NCI-H82 (cell line): Measurements from ENCODE around the gene MBIP.

ENCODE experiments used
- DNase-seq: peaks from one replicate; lab custom pipeline; 2025; lab: John Stamatoyannopoulos, UW

The MBIP gene

DNA sequence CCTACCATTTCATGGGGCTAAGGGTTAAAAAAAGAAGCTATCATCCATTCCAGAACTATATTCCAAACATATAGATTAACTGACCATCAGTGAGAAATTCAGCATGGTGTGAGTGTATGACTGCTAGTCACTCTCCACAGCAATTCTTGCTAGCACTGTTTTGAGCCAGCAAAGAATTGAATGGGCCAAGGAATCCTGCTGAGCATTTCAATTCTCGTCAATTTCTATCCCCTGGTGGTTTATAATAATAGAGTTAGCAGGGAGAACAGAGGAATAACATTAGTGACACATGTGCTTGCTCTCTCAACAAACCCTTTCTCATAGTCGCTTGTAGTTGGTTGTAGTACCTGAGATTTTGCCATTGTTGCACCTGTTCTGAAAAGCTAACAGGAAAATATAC, 7.2 kb downstream of the MBIP start:
- no peak for DNase-seq

DNA sequence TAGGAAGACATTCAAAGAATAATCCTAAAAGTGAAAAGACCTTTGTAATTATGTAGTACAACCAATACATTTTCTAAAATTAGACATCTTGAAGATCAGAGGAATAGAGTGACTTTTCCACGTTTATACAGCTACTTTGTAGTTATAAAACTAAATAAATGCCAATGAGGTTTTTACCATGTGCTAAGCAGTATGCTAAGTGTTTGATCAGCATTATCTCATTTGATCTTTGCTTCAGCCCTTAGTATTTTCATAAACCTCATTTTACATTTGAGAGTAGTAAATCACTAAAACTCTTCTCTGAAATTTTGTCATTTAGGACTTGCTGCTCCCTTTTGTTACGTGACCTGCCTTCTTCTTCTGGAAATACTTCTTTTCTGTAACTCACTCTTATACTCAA, 13.6 kb downstream of the MBIP start:
- no peak for DNase-seq

DNA sequence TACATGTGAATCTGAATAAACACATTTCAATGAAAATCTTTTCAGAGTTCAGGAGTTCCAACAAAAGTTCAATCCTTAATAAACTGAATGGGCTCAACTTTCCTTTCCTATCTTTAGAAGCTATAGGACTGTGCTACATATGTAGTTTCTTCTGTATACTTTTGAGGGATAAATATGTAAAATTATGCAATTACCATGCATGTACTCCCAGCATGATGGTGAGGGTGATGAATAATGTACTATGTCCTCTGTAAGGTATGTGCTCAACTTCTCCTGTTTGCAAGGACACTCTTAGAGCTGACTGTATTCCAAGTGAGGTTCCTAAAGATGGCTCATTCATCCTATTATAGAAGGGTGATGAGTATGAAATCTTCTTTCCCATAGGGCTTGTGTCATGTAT, 15.5 kb downstream of the MBIP start:
- no peak for DNase-seq

DNA sequence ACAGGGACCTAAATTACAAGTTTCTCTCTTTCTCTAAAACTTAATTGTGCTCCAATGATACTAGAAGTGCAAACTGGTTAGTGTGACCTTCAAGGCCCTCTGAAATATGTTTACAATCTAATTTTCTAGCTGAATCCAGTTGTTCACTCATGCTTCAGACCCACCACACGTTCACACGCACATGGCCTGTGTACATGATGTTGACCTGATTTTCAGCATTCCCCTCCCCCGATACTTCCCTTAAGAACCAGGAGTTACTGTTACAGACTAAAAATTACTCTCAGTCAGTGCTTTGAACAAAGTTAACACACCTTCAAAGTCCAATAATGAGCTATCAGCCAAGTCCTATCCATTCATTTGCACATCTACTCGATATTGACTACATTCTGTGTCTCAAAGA, 16.5 kb downstream of the MBIP start:
- DNase-seq = no peak

DNA sequence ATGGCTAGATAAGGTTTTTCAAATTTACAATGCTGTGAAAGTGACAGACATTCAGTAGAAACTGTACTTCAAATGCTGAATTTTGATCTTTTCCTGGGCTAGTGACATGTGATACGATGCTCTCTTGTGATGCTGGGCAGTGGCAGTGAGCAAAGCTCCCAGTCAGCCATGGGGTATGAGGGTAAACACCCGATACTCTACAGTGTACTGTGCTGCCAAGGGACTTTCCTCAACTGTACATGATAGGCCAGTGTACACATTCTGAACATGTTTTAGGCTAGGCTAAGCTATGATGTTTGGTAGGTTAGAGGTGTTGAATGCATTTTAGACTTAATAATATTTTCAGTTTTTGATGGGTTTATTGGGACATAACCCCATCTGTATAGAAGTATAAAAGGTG, 17.6 kb downstream of the MBIP start:
- no peak for DNase-seq

DNA sequence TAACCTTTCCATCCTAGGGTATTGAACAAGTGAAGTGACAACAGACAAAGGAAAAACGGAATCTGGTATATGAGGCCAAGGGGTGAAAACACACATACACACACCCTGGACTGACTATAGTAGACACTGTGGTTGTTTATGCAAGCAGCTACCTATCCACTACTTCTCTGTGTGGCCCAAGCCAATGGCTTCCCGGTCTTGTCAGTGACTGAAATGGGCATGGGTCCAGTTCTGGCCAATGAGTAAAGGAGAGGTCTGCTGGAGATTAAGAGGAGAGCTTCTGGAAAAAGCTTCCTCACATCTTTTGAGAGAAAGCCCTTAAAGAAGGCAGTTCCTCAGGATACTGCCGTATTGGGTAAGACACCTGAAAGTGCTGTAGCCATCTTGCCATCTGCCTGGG, 19.3 kb downstream of the MBIP start:
- no peak for DNase-seq

DNA sequence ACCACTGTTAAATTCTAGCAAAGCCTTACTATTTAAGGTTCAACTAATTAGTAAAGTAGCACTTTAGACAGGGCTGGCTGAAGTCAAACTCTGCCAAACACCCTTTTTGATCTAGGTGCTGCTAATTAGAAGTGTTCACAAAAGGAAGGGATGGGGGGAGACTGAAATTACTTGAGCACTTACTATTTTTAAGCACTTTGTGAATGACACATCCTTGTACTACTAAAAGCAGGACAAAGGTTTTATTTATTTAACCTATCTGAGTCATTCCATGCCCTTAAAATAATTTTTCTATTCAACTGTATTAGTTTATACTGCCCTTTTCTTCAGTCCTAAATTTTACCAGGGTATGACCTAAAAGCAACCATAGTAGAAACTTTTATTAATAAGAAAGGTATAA, 20.1 kb downstream of the MBIP start:
- DNase-seq = no peak

DNA sequence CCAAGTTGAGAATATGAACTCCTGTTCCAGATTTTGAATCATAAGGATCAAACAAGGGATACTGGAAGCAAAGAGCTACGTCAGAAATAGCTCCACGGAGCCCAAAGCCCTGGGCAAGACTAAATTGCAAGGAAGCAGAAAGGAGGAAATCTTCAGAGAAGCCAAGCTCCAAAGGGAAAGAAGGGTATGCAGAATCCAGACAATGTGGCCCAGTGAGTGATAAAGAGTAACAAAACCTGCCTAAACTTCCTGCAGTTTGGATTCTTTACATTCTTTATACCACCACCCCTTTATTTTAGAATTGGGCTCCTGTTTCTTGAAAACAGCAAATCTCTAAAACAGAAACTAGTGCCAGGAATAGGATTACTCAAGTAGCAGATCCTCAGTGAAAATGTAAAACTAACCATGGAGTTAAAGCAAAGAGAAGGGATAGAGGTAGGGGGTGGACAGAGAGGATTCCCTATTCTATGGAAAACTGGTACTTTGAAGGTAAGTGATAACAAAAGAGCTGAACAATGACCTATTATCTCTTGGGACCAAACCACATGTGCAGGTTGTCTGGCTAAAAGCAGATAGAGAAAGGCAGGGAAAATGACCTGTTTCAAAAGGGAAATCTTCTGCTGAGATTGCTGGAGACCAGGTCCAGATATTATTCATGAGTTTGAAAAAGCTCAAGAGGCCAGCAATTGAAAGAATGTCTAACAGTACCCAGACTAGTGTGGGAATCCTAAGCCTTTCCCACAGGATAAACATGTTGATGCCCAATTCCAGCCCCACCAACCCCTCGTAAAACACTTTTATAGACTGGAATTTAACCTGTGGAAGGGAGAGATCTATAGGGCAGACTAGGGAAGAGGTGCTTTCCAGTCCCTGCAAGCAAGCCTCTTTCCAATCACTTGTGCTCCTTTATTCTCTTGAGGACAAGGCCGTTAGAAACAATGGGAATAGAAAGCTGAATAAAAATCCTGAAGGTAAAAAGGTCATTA, 24.5 kb downstream of the MBIP start:
- DNase-seq = no peak

DNA sequence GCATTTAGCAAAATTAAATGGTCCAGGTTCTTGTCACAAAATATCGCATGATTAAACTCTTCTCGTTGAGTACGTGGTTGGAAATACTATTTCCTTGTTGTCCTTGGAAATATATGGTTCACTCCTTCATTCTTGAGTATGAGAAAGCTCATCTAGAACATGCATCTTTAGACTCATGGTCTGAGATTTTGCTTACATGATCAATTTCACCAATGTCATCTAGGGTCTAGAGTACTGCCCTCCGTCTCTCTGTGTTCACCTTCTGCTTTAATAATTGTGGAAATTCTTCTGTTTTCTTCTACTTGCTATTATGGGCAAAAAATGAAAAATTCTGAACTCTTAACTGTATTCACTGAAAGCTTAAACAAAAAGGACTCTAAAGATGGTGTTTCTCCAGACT, 25.9 kb downstream of the MBIP start:
- no peak for DNase-seq

DNA sequence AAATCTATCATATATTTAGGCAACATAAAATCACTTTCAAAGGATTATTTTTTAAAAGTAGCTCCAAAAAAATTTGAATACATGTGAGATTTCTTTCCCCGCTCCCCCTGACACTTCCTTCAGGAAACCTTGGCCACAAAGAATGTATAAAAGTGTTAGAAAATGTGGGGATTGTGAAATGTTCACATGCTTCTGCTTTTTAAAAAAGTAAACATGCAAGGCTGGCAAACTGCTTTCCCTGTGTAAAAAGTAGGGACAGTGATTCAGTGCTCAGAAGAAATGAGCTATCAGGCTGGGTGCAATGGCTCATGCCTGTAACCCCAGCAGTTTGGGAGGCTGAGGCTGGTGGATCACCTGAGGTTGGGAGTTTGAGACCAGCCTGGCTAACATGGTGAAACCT, 26.6 kb downstream of the MBIP start:
- no peak for DNase-seq

DNA sequence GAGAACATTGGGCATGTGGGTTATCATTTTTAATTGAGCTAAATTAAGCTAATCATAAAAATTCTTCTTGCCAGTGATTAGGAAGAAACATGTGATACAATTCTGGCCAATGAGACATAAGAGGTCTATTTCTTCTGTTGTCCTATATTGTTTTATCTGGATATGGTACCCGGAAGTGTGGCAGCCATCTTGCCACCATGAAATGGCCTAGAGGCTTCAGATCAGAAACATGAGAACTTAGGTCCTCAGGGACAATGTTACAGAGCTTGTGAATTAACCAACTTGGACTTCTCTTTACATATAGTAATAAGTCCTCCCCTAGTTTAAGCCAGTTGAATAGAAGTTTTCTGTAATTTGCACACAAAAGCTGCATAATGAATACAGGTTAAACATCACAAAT, 30.5 kb downstream of the MBIP start:
- no peak for DNase-seq

DNA sequence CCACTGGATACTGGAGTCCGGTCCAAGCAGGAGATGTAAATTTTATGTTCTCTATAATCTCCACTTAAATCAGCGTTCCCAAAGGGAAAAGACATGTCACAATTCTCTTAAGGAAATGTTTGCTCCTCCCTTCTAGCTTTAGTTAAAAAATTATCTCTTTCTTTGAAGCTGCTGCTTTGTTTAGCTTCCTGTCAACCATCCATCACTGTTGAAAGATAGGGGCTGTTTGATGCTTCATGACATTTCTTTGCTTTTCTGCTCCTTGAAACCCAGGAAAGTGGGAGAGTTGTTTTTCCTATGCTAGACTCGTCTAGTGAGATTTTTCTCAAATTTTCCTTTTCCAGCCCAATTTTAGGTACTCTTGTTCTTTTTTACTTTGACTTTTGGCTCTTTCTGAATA, 31.9 kb downstream of the MBIP start:
- DNase-seq = no peak

DNA sequence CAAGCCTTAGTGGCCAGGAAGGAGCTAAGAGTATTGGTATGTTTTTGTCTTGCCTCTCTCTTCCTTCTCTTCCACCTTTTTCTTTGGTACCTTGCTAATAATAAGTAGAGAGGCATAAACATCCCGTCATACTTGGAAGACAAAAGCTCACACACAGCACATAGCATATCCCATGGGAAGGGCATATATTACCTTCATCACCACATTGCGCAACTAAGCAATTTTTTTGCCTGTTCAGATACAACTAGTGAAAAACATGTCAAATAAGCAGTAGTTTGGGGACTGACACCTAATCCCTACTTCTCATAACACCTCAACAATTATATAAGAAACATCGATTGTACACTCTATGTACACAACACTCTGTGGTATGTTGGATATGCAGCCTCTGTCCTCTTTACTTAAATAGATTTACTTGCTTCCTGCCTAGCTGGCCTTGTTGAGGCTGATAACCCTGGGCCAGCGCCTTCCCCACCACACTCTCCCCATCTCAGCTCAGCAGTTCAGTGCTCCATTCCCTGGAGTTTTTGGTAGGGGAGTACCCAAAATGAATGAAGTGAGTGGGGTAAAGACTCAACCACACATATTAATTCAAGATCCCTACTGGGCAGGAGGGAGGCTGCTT, 35.4 kb downstream of the MBIP start:
- DNase-seq = no peak

DNA sequence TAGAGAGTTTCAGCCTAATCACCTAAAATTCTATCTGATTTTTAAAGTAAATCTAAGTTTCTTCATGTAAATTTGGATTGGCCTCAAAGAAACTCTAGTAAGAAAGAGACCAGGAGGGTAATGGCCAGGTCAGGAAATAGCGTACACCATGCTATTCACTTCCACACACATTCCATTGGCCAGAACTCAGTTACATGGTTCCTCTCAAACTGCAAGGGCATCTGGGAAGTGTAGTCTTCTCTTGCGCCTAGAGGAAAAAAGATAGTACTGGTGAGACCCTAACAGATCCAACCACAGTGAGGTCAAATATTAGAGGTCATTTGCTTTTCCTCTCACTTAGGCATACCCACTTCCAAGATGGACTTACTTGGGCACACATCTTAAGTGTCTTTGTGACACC, 39.1 kb downstream of the MBIP start:
- peak; percentile 21 for DNase-seq

DNA sequence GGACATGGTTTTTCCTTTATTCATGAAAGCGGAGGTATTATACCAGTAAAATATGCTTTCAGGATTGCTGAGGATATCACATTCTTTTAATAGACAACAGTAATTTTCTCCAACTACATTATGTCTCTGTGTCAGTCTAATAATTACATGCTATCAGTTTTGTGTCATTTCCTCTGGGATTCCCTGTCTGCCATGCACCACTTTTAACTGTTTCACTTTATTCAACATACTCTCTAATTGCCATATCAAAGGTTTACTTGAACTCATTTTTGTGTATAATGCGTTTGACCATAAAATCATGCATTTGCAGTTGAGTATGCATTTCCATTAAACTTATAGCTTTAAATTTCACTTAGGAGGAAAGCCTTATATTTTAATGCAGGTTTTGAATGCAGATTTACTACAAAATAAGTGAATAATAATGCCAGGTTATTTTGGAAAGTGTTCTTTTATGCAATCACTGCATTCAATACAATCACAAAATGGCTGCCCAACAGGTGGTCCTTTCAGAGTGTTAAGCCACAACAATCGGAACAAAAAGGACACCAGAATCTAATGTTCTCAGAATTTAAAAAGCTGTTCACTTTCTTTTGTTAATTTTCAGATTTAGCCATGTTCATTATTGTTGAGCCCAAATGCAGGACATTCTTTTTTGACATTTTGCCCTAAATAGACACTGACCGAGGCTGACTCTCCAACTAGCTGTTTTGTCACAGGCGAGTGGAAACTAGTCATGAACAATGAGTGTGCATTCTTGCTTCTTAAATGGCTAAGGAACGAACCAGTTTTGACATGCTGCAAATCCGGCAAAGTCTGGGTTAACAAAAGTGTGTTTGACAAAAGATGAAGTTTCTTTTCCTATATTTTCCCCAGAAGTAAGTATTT, 40.9 kb downstream of the MBIP start:
- no peak for DNase-seq

DNA sequence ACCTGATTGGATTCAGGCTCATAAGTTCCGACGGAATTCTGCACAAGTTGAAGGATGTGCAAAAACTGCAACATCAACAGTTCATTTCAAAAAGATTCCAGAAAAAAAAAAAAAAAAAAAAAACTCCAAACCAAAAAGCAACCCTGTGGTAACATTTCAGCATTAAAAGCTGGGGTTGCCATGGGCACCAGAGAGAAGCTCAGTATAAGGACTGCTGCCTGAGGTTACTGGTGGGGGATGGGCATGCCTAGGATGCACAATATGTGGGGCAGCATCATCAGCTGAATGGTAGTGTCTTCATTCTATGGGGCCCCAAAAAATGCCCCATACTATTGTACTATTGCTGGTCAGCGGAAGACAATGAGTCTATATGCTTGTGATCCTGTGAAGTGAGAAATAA, 44.7 kb downstream of the MBIP start:
- no peak for DNase-seq

DNA sequence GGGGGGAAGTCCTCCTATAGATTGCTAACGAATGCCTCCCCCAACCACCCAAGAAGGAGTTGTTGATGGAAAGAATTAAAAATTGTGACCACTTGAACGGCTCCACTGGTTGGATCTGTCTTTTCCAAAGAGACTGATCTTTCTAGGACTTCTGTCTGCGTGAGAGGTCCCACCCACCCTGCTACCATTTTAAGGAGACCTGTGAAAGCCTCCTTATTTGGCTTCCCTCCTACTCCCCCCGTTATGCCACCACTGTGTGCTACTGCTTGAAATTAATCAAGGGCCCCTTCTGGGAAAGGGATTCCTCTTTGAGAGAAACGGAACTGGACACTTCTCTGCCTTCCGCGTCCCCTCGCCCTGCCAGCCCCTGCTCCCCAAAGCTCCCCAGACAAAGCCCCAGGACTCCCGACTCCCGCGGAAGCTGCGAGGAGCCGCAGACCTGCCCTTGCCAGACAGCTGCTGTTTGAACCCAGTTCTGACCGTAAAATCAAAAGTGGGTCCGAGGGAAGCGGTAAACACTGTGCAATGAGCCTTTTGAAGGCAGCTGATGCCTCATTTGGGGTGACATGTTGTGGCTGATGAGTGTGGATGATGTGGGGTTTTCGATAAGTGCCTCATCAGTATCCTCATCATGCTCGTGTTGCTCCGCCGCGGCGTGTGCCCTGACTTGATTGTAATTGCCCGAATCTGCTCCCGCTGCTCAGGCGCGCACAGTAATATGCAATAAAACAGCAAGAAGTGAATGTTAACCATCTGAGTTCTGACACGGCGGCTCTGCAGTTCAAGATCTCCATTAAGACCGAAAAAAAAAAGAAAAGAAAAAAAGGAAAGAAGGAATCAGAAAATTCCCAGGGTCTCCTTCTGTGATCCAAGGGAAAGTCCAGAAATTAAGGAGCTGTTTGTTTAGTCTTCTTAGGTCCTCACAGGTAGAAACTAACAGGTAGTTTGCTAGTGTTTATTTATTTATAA, 48.2 kb downstream of the MBIP start:
- DNase-seq = no peak

DNA sequence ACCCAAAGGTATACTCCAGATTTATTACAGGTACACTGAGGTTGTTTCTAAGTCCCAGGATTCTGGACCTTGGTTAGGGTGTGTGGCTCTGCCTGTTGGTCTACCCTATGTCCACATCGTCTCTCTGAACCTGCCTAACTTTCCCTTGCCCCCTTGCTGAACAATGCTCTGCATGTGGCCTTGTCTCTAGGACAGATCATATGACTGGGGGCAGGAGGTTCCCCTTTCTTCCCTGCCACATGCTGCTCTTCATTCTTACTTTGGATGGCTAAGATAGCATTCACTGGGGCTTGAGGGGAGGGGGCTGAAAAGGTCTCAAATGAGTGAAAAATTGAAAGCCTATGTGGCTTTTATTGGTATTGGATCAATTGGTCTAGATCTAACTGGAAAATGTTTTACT, 49.2 kb downstream of the MBIP start:
- no peak for DNase-seq

DNA sequence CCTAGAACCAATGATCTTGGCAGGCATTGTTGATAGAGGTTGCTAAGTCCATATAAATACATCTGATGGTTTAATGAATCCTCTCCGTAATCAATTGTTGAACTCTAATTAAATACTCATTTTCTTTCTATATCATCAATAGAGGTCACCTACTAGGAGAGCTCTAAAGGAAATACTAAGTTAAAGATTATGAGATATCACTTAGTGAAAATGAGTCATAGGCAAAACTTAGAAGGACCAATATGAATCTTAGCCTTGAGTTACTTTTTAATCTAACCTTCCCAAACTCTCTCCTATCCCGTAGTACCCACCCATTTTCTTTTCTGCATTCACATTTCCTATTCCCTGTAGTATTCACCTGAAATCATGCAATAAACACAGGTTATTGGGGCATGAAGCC, 50.2 kb downstream of the MBIP start:
- DNase-seq = no peak

DNA sequence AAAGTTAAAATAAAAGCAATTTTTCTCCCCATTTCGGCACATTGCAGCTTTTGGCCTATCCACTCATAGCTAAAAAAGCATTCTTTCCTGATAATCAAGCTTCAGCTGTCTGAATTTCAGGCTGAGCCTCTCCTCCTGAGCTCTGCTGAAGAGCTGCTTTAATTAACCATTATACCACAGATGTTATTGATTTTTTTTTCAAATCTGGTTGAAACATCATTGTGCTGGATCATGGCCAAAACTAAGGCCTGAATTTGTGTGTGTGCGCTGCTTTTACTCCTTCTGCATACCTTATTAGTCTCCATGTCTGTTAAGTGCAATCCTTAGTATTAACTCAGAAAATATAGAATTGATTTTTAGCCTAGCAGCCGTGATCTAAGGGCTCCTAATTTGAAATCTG, 52.3 kb downstream of the MBIP start:
- DNase-seq = peak; percentile 23

DNA sequence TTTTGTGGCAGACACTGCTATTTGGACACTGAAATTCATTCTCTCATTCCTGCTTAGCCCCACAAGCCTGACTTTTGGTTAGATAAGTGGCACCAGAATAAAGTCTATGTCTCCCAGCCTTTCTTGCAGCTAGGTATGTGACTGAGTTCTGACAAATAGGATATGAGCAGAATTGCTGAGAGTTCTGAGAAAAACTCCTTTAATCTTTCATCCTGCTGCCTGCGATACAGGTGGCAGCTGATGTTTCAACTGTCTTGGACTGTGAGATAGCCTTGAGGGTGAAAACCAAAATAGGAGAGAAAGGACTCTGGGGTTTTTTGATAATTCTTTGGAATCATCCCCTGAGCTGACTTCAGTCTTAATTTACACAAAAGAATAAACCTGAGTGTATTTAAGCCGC, 55.8 kb downstream of the MBIP start:
- no peak for DNase-seq
